GM12878 (cell line): Measurements from ENCODE around the gene PHKG2.

Source experiments
- CTCF ChIP-seq, 3 experiments: IDR thresholded peaks in 2 of 3; conservative IDR thresholded peaks in 1 of 3; 2 replicates each; pipeline ENCODE4 v1.5.1; 2011; ENCODE audit warnings: low read depth in 3 of 3, low read length in 3 of 3, mild to moderate bottlenecking in 3 of 3, control low read depth in 2 of 3, moderate library complexity in 2 of 3, inconsistent platforms in 1 of 3, mixed read lengths in 1 of 3; ENCODE audit not compliant: control insufficient read depth in 2 of 3, insufficient read depth in 1 of 3; ENCODE audit errors: extremely low read depth in 1 of 3
- SMC3 ChIP-seq: IDR thresholded peaks from 2 replicates; pipeline ENCODE4 v1.6.1; 2011; ENCODE audit warnings: low read length, improper control_type of control experiment, borderline replicate concordance
- SRF ChIP-seq, 2 experiments: IDR thresholded peaks; 2 replicates each; pipeline ENCODE4 v1.6.1; 2011; ENCODE audit warnings: low read depth in 2 of 2, low read length in 2 of 2, mild to moderate bottlenecking in 1 of 2, moderate library complexity in 1 of 2

GRCh38 chr16:30761928-30762902, 14.0 kb downstream of the PHKG2 start, which contains the start of the genes CFAP119 and RNF40:
- TF ChIP-seq CTCF (IDR thresholded peaks at IDR 0.05 in 2 of 3, conservative IDR thresholded peaks at IDR 0.05 in 1 of 3; ENCODE audit: control insufficient read depth in 2 of 3, extremely low read depth in 1 of 3, insufficient read depth in 1 of 3, low read depth in 3 of 3, low read length in 3 of 3) (0 out of 6 replicates have a peak, but pooled peaks of 1 of the 3 experiments have one; percentile 6), SRF (IDR thresholded peaks at IDR 0.05; ENCODE audit: low read depth in 2 of 2, low read length in 2 of 2) (no peak), SMC3 (no peak)
